22Rv1 (cell line): ENCODE measurements around the gene EML3.
"Not testable (repeated sequence)": the region's sequence is repeated elsewhere in the genome, so short reads cannot be mapped to it uniquely, and the experiment has no call there.

ENCODE experiments used
- H3K27ac ChIP-seq: fragments of 450-650 bp; 2 replicates; pipeline ENCODE4 v1.5.1; 2017
- CTCF ChIP-seq: fragments of 450-650 bp; IDR thresholded peaks from 2 replicates; pipeline ENCODE4 v1.5.1; 2017; ENCODE audit warnings: mild to moderate bottlenecking
- ZFX ChIP-seq: fragments of 450-650 bp; IDR thresholded peaks from 2 replicates; pipeline ENCODE4 v1.6.1; 2017; ENCODE audit warnings: antibody characterized with exemption, borderline replicate concordance

The EML3 gene

GRCh38 chr11:62592989-62593421, 19.6 kb downstream of the EML3 start:
- H3K27ac ChIP-seq = peak overlapping the region; percentile 93
- TF ChIP-seq CTCF (no peak), ZFX (no peak)

- peak overlapping the region; percentile 93 for H3K27ac ChIP-seq
- TF ChIP-seq ZFX (no peak), CTCF (0 out of 2 replicates have a peak, but pooled peaks have one; percentile 7)
Observed at GRCh38 chr11:62592146-62592815, 20.3 kb downstream of the EML3 start.

DNA sequence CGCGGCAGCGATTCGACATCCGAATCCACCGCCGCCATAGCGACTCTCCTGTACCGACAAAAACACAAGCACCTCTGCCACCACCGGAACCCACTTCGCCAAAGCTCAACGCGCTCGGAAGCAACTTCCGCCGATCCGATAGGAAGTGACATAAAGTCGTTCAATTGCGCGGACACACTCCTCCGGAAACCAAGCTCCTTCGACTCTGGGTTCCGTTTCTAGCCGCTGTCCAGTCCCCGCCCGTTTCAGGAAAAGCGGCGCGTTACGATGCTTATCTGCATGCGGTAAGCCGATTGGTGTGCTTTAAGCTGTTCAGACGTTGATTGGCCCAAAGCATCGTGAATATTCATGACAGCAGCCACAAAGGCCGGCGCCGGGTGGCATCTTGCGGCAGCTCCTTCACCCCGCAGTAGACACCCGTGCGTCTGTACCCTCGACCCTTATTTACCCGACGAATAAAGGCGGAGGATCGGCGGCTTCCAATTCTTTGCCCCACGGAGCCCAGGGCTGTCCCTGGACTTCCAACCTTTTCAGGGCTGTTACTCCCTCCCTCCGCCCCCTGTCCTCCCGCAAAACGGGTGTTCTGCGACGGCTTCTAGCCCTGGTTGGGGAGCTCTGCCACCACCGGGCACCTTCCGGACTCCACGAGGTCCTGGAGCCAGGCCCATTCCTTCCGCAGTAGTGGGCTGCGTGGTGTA, 21.0 kb downstream of the EML3 start, which contains the start of gene TUT1:
TSS of gene TUT1 (minus strand) at position 76 of the 698 bp plus-strand sequence. CDS start at position 38, 38 bp downstream.
- TF ChIP-seq ZFX (no peak), CTCF (no peak)
- peak within 1 kb of the TSS; percentile 93 for H3K27ac ChIP-seq

- peak overlapping the region; percentile 60; the same call in 1 of the 2 replicates for H3K27ac ChIP-seq
- TF ChIP-seq ZFX = no peak
- TF ChIP-seq CTCF = peak; percentile 48
Observed at GRCh38 chr11:62588966-62589637, 23.5 kb downstream of the EML3 start.

DNA sequence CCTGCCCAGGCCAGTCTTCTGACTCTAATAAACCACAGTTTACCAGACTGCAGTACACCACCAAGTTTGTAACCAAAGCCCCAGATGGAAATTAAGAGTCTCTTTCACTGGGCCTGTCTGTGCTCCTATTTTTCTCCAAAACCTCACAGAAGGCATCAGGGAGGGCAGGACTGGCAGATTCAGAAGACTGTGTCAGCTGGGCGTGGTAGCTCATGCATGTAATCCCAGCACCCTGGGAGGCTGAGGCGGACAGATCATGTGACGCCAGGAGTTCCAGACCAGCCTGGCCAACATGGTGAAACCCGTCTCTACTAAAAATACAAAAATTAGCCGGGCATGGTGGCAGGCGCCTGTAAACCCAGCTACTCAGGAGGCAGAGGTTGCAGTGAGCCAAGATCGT, 27.2 kb downstream of the EML3 start:
- H3K27ac ChIP-seq = not testable (repeated sequence)

DNA sequence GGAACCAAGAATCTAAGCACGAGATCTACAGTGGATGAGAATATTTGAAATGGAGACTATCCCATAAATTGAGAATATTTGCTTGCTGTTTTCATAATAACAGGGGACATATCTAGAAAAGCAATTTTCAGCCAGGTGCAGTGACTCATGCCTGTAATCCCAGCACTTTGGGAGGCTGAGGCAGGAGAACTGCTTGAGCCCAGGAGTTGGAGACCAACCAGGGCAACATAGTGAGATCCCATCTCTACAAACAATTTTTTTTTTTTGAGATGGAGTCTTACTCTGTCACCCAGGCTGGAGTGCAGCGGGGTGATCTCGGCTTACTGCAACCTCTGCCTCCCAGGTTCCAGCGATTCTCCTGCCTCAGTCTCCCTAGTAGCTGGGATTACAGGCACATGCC, 30.8 kb downstream of the EML3 start:
- H3K27ac ChIP-seq = not testable (repeated sequence)

GRCh38 chr11:62580959-62581715, 31.4 kb downstream of the EML3 start:
- TF ChIP-seq CTCF = no peak
- TF ChIP-seq ZFX = no peak
- no peak overlapping the region for H3K27ac ChIP-seq
